Measurements from ENCODE around the gene ZFYVE28.
"Not testable (repeated sequence)": the region's sequence is repeated elsewhere in the genome, so short reads cannot be mapped to it uniquely, and the experiment has no call there.

Gene ZFYVE28

DNA sequence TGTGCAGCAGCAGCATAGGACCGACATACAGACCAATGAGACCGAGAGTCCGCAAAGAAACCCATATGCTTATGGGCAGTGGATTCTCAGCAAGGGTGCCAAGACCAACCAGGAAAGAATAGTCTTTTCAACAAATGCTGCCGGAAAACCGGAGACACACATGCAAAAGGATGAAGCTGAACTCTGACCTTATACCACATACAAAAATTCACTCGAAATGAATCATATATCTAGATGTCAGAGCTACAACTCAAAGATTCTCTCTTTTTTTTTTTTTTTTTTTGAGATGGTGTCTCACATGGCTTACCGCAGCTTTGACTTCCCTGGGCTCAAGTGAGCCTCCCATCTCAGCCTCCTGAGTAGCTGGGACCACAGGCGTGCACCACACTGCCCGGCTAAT is 140.5 kb downstream of the ZFYVE28 start:
- Histone ChIP-seq H3K4me1 (ENCODE audit: control insufficient read depth, low read depth, low read length) (no peaks in the 10 kb centered on the region), H3K36me3 (ENCODE audit: control insufficient read depth, insufficient read depth, low read length) (no peaks in the 10 kb centered on the region), H2BK5ac (ENCODE audit: low read length) (no peak overlapping the region), H3K27ac (ENCODE audit: low read depth, low read length) (no peak overlapping the region), H3K4ac (ENCODE audit: low read depth, low read length) (no peak overlapping the region), H3K79me2 (ENCODE audit: control insufficient read depth, insufficient read depth, low read length) (no peaks in the 10 kb centered on the region), H3K27me3 (ENCODE audit: insufficient read depth, low read length, poor library complexity) (no peaks in the 10 kb centered on the region), H4K5ac (ENCODE audit: low read length) (no peak overlapping the region), H3K79me1 (ENCODE audit: low read length) (no peaks in the 10 kb centered on the region), H3K18ac (ENCODE audit: low read length) (no peak overlapping the region), H3K9ac (ENCODE audit: low read length) (no peak overlapping the region), H2BK120ac (ENCODE audit: low read depth, low read length) (no peak overlapping the region), H4K8ac (ENCODE audit: low read depth, low read length) (no peak overlapping the region), H3K56ac (ENCODE audit: low read length) (no peak overlapping the region), H3K4me3 (ENCODE audit: low read length) (no peak overlapping the region), H2AK5ac (ENCODE audit: low read length) (no peak overlapping the region), H3K4me2 (ENCODE audit: low read length) (no peak overlapping the region), H2BK15ac (replicated peaks; ENCODE audit: low read depth) (no peak overlapping the region), H3K23ac (ENCODE audit: low read length) (no peak overlapping the region)
- DNase-seq = no peak
- no CpG with 5 or more reads among the region's 9 CpGs for WGBS (ENCODE audit: extremely low coverage, insufficient coverage, low lambda C conversion rate)

DNA sequence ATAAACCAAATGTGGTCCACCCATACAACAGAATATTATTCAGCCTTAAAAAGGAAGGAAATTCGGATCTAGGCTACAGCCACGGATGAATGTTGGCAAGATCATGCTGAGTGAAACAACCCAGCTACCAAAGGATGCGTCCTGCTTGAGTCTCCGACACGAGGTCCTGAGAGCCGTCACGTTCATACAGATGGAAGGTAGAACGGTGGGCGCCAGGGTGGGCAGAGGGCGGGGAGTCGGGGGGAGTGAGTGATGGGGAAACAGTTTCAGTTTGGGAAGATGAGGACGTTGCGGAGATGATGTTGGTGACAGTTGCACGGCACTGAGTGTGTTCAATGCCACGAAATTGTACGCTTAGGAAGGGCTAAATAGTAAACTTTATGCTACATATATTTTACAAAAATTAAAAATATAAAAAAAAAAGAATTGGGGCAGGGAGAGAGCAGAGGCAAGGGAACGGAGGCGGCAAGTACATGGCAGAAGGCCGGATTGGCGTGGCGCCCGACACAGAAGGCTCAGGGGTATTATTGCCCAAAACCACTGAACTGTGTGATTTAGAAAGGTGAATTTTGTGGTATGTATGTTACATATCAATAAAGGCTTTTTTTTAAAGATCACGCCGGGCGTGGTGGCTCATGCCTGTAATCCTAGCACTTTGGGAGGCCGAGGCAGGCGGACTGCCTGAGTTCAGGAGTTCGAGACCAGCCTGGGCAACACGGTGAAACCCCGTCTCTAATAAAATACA is 141.7 kb downstream of the ZFYVE28 start:
- Histone ChIP-seq H3K9ac (ENCODE audit: low read length) (no peak overlapping the region), H2AK5ac (ENCODE audit: low read length) (no peak overlapping the region), H2BK15ac (replicated peaks; ENCODE audit: low read depth) (no peak overlapping the region), H3K79me2 (ENCODE audit: control insufficient read depth, insufficient read depth, low read length) (no peaks in the 10 kb centered on the region), H3K4me3 (ENCODE audit: low read length) (no peak overlapping the region), H3K79me1 (ENCODE audit: low read length) (no peaks in the 10 kb centered on the region), H3K18ac (ENCODE audit: low read length) (no peak overlapping the region), H3K27ac (ENCODE audit: low read depth, low read length) (no peak overlapping the region), H3K23ac (ENCODE audit: low read length) (no peak overlapping the region), H4K5ac (ENCODE audit: low read length) (no peak overlapping the region), H3K4me2 (ENCODE audit: low read length) (no peak overlapping the region), H3K56ac (ENCODE audit: low read length) (no peak overlapping the region), H2BK5ac (ENCODE audit: low read length) (no peak overlapping the region), H3K4ac (ENCODE audit: low read depth, low read length) (no peak overlapping the region), H3K27me3 (ENCODE audit: insufficient read depth, low read length, poor library complexity) (no peaks in the 10 kb centered on the region), H4K8ac (ENCODE audit: low read depth, low read length) (no peak overlapping the region), H3K36me3 (ENCODE audit: control insufficient read depth, insufficient read depth, low read length) (no peaks in the 10 kb centered on the region), H3K4me1 (ENCODE audit: control insufficient read depth, low read depth, low read length) (no peaks in the 10 kb centered on the region), H2BK120ac (ENCODE audit: low read depth, low read length) (no peak overlapping the region)
- WGBS (ENCODE audit: extremely low coverage, insufficient coverage, low lambda C conversion rate) = no CpG with 5 or more reads among the region's 30 CpGs
- no peak for DNase-seq

GRCh38 chr4:2275546-2276251 is 142.7 kb downstream of the ZFYVE28 start:
- H3K27me3 ChIP-seq (ENCODE audit: insufficient read depth, low read length, poor library complexity) = no peaks in the 10 kb centered on the region
- no peaks in the 10 kb centered on the region for H3K79me2 ChIP-seq (ENCODE audit: control insufficient read depth, insufficient read depth, low read length)
- no CpG with 5 or more reads among the region's 44 CpGs for WGBS (ENCODE audit: extremely low coverage, insufficient coverage, low lambda C conversion rate)
- no peaks in the 10 kb centered on the region for H3K79me1 ChIP-seq (ENCODE audit: low read length)
- no peak overlapping the region for H3K56ac ChIP-seq (ENCODE audit: low read length)
- no peaks in the 10 kb centered on the region for H3K4me1 ChIP-seq (ENCODE audit: control insufficient read depth, low read depth, low read length)
- no peak overlapping the region for H3K23ac ChIP-seq (ENCODE audit: low read length)
- H3K18ac ChIP-seq (ENCODE audit: low read length) = no peak overlapping the region
- no peak overlapping the region for H3K4me2 ChIP-seq (ENCODE audit: low read length)
- H3K36me3 ChIP-seq (ENCODE audit: control insufficient read depth, insufficient read depth, low read length) = no peaks in the 10 kb centered on the region
- no peak overlapping the region for H2BK5ac ChIP-seq (ENCODE audit: low read length)
- no peak overlapping the region for H2AK5ac ChIP-seq (ENCODE audit: low read length)
- H4K8ac ChIP-seq (ENCODE audit: low read depth, low read length) = no peak overlapping the region
- H4K5ac ChIP-seq (ENCODE audit: low read length) = no peak overlapping the region
- H3K27ac ChIP-seq (ENCODE audit: low read depth, low read length) = no peak overlapping the region
- H2BK15ac ChIP-seq (replicated peaks; ENCODE audit: low read depth) = no peak overlapping the region
- no peak overlapping the region for H3K9ac ChIP-seq (ENCODE audit: low read length)
- H3K4me3 ChIP-seq (ENCODE audit: low read length) = no peak overlapping the region
- no peak overlapping the region for H3K4ac ChIP-seq (ENCODE audit: low read depth, low read length)
- no peak overlapping the region for H2BK120ac ChIP-seq (ENCODE audit: low read depth, low read length)
- no peak for DNase-seq

DNA sequence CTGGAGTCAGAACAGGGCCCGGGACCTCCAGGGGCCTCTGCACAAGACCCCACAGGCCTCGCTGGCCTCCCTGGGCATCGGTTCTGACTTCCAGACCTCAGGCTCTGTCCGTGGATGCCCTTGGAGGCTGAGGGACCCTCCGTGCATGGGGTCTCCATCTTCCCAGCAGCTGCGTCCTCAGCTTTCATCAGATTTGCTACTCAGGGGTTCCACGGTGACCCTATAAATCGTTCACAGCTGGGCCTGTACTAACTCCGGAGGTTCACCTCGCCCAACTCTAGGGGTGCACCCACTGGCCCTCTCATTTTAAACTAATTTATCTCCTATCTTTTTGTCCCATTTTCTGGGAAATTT is 143.4 kb downstream of the ZFYVE28 start:
- H4K5ac ChIP-seq (ENCODE audit: low read length); H3K4me1 ChIP-seq (ENCODE audit: control insufficient read depth, low read depth, low read length): not testable (repeated sequence)

DNA sequence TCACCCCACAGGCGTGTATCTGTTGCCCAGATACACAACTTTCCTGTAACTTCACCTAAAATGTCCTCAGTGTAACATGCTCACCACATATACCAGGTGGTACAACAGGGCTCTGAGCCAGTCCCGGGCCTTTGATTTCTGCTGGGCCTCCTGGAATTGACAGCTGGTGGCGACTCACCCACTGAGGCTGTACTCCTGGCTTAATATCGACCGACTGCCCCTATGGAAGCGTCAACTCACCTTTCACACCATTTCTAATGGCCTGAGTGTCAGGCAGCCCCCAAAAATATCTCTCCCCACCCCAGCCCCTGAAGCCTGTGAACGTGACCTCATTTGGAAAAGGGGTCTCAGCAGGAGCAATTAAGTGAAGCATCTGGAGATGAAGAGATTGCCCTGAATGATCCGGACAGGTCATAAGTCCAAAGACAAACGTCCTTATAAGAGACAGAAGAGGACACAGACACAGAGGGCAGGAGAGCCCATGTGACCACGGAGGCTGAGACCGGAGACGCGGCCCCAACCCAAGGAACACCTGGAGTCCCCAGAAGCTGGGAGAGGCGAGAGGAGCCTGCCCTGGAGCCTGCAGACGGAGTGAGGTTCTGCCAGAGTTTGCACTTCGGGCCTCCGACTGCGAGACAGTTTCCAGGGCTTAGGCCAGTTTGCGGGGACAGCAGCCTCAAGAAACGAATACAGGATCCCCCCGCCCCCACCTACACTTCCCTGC is 144.0 kb downstream of the ZFYVE28 start:
- no peak overlapping the region for H2AK5ac ChIP-seq (ENCODE audit: low read length)
- H2BK15ac ChIP-seq (replicated peaks; ENCODE audit: low read depth) = no peak overlapping the region
- no peaks in the 10 kb centered on the region for H3K79me2 ChIP-seq (ENCODE audit: control insufficient read depth, insufficient read depth, low read length)
- no peak for DNase-seq
- H2BK5ac ChIP-seq (ENCODE audit: low read length) = no peak overlapping the region
- no peaks in the 10 kb centered on the region for H3K79me1 ChIP-seq (ENCODE audit: low read length)
- no peak overlapping the region for H3K9ac ChIP-seq (ENCODE audit: low read length)
- H3K4me3 ChIP-seq (ENCODE audit: low read length) = no peak overlapping the region
- H3K56ac ChIP-seq (ENCODE audit: low read length) = no peak overlapping the region
- WGBS (ENCODE audit: extremely low coverage, insufficient coverage, low lambda C conversion rate) = no CpG with 5 or more reads among the region's 21 CpGs
- no peak overlapping the region for H4K5ac ChIP-seq (ENCODE audit: low read length)
- no peaks in the 10 kb centered on the region for H3K27me3 ChIP-seq (ENCODE audit: insufficient read depth, low read length, poor library complexity)
- no peaks in the 10 kb centered on the region for H3K4me1 ChIP-seq (ENCODE audit: control insufficient read depth, low read depth, low read length)
- H3K36me3 ChIP-seq (ENCODE audit: control insufficient read depth, insufficient read depth, low read length) = no peaks in the 10 kb centered on the region
- no peak overlapping the region for H3K4me2 ChIP-seq (ENCODE audit: low read length)
- H3K27ac ChIP-seq (ENCODE audit: low read depth, low read length) = no peak overlapping the region
- no peak overlapping the region for H3K18ac ChIP-seq (ENCODE audit: low read length)
- H3K23ac ChIP-seq (ENCODE audit: low read length) = no peak overlapping the region
- H2BK120ac ChIP-seq (ENCODE audit: low read depth, low read length) = no peak overlapping the region
- H4K8ac ChIP-seq (ENCODE audit: low read depth, low read length) = no peak overlapping the region
- no peak overlapping the region for H3K4ac ChIP-seq (ENCODE audit: low read depth, low read length)

More for the DNA sequence above, 143.4 kb downstream of the ZFYVE28 start:
- H3K4me2 ChIP-seq (ENCODE audit: low read length); H3K9ac ChIP-seq (ENCODE audit: low read length); H3K27me3 ChIP-seq (ENCODE audit: insufficient read depth, low read length, poor library complexity); H3K79me2 ChIP-seq (ENCODE audit: control insufficient read depth, insufficient read depth, low read length); H2BK120ac ChIP-seq (ENCODE audit: low read depth, low read length); H2BK5ac ChIP-seq (ENCODE audit: low read length); H3K27ac ChIP-seq (ENCODE audit: low read depth, low read length); H2BK15ac ChIP-seq (replicated peaks; ENCODE audit: low read depth); H2AK5ac ChIP-seq (ENCODE audit: low read length); H4K8ac ChIP-seq (ENCODE audit: low read depth, low read length); H3K79me1 ChIP-seq (ENCODE audit: low read length); H3K4me3 ChIP-seq (ENCODE audit: low read length); H3K18ac ChIP-seq (ENCODE audit: low read length); H3K23ac ChIP-seq (ENCODE audit: low read length); H3K56ac ChIP-seq (ENCODE audit: low read length); H3K4ac ChIP-seq (ENCODE audit: low read depth, low read length); H3K36me3 ChIP-seq (ENCODE audit: control insufficient read depth, insufficient read depth, low read length); DNase-seq: not testable (repeated sequence)
- WGBS (ENCODE audit: extremely low coverage, insufficient coverage, low lambda C conversion rate) = no CpG with 5 or more reads among the region's 10 CpGs
